GM18502 (cell line): Measurements from ENCODE around the gene LSM2.

ENCODE experiments used
- ATAC-seq: cut with Tn5 transposase; IDR thresholded peaks from one replicate; pipeline ENCODE4 v1.9.1; 2021; ENCODE audit warnings: mild to moderate bottlenecking; ENCODE audit not compliant: unreplicated experiment, poor library complexity

LSM2 gene

DNA sequence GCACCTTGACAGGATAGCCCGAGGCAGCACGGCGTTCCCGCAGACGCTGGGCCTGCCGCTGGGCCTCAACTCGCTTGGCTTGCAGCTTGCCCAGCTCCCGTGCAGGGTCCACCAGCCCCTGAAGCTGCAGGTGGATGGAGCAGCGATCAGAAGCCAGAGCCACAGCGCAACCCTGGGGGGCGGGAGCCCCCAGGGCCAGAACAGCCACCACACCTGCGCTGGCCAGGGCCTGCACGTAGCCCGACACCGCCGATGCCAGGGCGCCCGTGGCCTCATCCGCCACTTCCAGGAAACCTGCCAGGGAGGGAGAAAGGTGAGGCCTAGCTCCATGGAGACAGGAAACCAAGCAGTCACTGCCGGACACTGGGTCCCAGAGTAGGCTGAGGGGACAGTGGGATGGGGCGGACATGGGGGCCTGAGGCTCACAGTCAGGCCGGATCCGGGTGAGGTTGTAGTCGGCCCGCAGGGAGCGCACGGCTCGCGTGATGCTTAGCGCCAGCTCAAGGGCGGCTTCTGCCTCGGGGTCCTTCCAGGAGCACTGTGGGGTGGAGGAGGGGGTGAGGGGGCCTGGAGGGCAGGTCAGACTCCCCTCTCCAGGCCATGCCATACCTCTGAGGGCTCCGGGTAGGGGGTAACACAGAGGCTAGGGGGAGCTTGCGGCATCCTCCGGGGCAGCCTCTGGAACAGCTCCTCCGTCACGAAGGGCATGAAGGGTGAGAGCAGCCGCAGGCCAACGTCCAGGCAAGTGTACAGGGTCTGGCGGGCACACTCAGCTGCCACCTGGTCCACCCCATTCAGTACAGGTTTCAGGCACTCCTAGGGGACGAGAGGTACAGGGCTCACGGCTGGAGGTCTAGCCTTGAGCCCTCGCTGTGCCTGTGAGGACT, 27.5 kb downstream of the LSM2 start:
- no peak for ATAC-seq

DNA sequence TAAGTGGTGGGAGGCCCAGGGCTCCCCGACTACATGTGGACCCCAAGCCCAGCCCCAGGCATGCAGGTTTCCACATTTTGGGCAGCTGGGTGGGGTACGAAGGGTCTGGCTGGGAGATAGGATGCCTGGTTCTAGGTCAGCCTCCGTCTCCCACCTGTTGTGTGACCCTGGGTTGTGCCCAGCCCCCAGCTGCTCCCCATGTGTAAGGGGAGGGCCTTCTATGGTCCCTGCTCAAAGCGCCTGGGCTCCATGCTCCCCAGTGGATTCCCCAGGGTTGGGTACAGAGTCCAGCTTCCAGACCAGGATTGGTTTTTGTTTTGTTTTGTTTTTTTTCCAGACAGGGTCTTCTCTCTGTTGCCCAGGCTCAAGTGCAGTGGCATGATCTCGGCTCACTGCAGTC, 28.6 kb downstream of the LSM2 start:
- no peak for ATAC-seq

- no peak for ATAC-seq
Measured at GRCh38 chr6:31777667-31778050, 29.1 kb downstream of the LSM2 start.

GRCh38 chr6:31776989-31777666, 29.6 kb downstream of the LSM2 start, which contains the start of gene VWA7:
Gene VWA7 (minus strand): TSS chr6:31777328. CDS start chr6:31776779, 549 bp downstream.
- ATAC-seq = peak; percentile 77

DNA sequence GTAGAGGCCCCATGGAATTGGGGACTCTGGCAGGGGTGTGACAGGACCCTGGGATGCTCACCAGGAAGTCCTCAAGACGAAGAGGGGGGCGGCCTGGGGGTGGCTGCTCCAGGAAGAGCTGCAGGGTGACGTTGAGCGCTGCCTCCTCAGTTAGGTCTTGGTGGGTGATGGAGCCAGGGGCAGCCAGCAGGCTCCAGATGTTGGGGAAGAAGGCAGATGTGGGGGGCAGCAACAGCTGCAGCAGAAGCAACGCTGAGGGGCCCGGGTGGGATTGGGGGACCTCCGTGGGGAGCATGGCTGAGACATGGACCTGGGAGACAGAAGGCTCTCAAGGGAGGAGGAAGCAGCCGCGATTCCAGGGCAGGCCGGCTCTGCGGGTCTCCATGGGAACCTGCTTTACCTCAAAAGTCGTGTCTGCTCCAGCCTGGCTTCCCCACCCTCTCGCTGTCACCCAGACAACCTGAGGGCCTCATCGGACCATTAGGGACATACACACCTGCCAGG, 30.2 kb downstream of the LSM2 start:
- ATAC-seq = peak; percentile 26

DNA sequence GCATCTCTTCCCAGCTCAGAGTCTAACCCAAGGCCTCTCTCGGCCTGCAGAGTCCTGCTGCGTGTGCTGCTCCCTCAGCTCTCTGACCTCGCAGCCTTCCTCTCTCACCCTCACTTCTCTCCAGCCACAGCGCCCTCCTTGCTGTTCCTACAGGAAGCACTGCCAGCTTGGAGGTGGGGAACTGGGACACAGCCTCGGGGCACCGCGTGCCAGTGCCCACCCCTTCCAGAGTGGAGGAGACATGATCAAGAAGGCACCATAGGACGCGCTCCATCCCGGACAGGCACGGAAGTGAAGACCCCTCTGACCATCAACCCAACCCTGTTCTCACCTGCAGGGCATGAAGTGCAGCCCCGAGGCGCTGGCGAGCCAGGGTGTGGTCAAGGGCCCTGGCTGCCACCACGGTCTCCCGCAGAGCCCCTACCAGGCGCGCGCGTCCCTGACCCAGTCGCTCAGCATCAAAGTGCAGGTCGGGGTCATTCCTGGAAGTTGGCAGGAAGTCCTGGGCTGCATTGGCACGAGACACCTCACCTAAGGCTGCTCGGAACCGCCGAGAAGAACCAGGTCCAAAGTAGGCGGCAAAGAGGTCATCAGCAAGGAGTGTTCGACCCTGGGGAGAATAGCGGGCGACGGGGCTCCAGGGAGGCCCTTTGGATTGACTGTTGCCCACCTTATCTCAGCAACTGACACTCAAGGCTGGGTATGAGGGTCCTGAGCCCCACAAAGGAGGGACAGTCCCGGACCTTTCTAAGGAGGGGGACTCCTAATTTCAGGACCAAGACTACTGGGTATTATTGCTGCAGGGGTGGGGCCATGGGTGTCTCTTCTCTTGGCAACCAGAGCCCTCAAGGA, 30.9 kb downstream of the LSM2 start:
- no peak for ATAC-seq

GRCh38 chr6:31775184-31775583, 31.6 kb downstream of the LSM2 start:
- ATAC-seq = no peak

GRCh38 chr6:31771992-31772358, 34.8 kb downstream of the LSM2 start:
- ATAC-seq = no peak

- ATAC-seq = no peak
Measured at GRCh38 chr6:31770860-31771259, 35.9 kb downstream of the LSM2 start.

DNA sequence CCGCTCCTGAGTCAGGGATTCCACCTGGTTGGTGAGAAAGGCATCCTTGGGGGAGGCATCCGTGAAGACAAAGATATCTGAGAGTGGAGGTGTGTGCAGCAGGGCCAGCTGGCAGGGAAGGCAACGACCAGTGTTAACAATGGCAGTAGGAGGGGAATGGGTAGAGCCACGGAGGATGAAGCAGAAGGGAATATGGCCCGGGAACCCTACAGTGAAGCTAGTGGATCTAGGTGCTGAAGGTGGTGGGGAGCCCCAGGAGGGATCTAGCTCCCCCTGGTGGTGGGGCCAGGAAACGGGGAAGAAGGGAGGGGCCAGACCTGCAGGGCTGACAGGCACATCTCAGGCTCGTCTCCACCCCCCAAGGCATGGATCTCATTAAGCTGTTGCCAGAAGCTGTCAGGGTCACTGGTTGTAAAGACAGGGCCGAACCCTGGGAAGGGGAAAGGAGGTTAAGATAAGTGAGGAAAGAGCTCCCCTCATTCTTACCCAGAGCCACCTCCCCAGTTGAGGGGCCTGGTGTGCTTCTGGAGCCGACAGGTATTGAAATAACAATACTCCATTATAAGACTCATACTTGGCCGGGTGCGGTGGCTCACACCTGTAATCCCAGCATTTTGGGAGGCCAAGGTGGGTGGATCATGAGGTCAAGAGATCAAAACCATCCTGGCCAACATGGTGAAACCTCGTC, 36.9 kb downstream of the LSM2 start:
- no peak for ATAC-seq

- no peak for ATAC-seq
Measured at GRCh38 chr6:31768363-31769257, 38.2 kb downstream of the LSM2 start.

GRCh38 chr6:31767096-31767645, 39.6 kb downstream of the LSM2 start:
- no peak for ATAC-seq

DNA sequence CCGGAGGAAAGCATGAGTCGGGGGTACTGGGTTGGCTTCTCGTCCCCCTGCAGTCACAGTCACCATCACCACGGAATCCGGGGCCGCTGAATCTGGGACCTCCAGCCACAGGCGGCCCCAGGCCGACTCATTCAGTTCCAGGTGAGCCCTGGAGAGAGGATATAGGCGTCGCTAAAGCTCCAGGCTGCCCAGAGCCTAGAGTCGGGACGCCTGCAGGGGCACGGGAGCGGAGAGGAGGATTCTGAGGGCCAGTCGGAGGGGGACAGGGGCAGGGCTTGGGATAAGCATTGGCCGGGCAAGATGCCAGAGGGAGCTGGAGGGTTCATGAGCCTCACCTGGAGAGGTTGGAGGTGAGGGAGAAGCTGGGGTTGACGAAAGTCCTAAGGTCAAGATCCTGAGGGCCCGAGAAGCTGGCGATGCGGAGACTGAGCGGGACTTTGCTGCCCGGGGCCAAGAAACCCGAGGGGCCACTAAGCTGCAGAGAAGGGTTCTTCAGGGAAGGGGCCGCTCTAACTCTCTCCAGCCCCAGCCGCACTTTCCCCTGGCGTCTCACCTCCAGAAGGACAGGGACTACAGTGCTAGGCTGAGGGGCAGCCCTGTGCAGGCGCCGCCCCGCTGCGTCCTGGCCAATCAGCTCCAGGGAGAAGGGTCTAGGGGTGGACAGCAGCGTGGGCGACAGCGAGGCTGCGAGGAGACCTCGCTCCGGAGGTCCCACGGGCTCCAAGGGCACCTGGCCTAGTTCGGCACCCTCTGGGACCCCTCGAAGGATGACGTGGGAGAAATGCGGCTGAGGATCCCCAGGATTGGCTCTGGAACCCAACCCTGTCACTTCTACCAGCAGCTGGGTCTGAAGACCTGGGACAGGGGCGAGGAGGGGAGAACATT, 40.6 kb downstream of the LSM2 start:
- no peak for ATAC-seq

DNA sequence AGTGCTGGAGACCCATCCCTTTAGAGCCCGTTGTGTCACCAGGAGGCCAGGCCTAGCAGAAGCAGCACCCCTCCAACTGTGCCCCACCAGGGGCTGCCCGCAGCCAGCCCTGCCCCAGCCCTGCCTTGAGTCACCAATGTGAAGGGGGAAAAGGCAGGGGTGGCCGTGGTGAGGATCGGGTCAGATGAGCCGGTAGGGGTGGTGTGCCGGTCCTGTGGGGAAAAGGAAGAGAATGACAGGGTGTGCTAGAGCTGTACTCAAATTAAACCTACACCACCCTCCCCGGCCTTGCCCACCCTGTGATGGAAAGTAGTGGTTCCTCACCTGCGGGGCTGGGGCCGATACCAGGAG, 41.2 kb downstream of the LSM2 start:
- no peak for ATAC-seq

- ATAC-seq = no peak
Measured at GRCh38 chr6:31764198-31764597, 42.6 kb downstream of the LSM2 start.

- no peak for ATAC-seq
Measured at GRCh38 chr6:31763619-31763940, 43.2 kb downstream of the LSM2 start.

- ATAC-seq = no peak
Measured at GRCh38 chr6:31762878-31763618, 43.7 kb downstream of the LSM2 start.
